NT2/D1 (cell line): ENCODE data around the gene SYPL2.

ENCODE experiments used
- SUZ12 ChIP-seq: IDR thresholded peaks from 2 replicates; pipeline ENCODE4 v1.6.1; 2011; ENCODE audit not compliant: insufficient read length, insufficient read depth; ENCODE audit errors: extremely low read depth
- YY1 ChIP-seq: IDR thresholded peaks from 2 replicates; pipeline ENCODE4 v1.6.1; 2011; ENCODE audit not compliant: insufficient read length, insufficient read depth
- ZNF274 ChIP-seq: IDR thresholded peaks from 2 replicates; pipeline ENCODE4 v1.6.1; 2011; ENCODE audit warnings: mild to moderate bottlenecking, low read depth, low read length

- TF ChIP-seq YY1 (no peak), SUZ12 (no peak), ZNF274 (no peak)
These were observed 16.7 kb downstream of the SYPL2 start for GRCh38 chr1:109482791-109483671.
